T-helper 2 cell treated with Interferon-gamma antibody and Interleukin-4, amounts not matched to agents 5 μg/mL and 100 μg/mL, for 36 hours (primary cell): ENCODE data around the gene MRPS26.
"Not testable (repeated sequence)": the region's sequence is repeated elsewhere in the genome, so short reads cannot be mapped to it uniquely, and the experiment has no call there.

ENCODE experiments used
- DNase-seq: peaks from one replicate; pipeline ENCODE4 v3.0.0; 2021; ENCODE audit warnings: low spot score
- H3K27ac Mint-ChIP-seq: one replicate; pipeline ENCODE4 v1.8.0; 2021; ENCODE audit warnings: mild to moderate bottlenecking, mixed read lengths
- H3K27me3 Mint-ChIP-seq: one replicate; pipeline ENCODE4 v1.8.0; 2021; ENCODE audit warnings: low read depth, mixed read lengths
- H3K36me3 Mint-ChIP-seq: one replicate; pipeline ENCODE4 v1.8.0; 2021; ENCODE audit warnings: low read depth, mixed read lengths
- H3K4me1 Mint-ChIP-seq: one replicate; pipeline ENCODE4 v1.8.0; 2021; ENCODE audit warnings: low read depth, mixed read lengths
- H3K4me3 Mint-ChIP-seq: one replicate; pipeline ENCODE4 v1.8.0; 2022; ENCODE audit warnings: mild to moderate bottlenecking, moderate library complexity, mixed read lengths
- H3K9me3 Mint-ChIP-seq: one replicate; pipeline ENCODE4 v1.8.0; 2021; ENCODE audit warnings: mixed read lengths

The MRPS26 gene

DNA sequence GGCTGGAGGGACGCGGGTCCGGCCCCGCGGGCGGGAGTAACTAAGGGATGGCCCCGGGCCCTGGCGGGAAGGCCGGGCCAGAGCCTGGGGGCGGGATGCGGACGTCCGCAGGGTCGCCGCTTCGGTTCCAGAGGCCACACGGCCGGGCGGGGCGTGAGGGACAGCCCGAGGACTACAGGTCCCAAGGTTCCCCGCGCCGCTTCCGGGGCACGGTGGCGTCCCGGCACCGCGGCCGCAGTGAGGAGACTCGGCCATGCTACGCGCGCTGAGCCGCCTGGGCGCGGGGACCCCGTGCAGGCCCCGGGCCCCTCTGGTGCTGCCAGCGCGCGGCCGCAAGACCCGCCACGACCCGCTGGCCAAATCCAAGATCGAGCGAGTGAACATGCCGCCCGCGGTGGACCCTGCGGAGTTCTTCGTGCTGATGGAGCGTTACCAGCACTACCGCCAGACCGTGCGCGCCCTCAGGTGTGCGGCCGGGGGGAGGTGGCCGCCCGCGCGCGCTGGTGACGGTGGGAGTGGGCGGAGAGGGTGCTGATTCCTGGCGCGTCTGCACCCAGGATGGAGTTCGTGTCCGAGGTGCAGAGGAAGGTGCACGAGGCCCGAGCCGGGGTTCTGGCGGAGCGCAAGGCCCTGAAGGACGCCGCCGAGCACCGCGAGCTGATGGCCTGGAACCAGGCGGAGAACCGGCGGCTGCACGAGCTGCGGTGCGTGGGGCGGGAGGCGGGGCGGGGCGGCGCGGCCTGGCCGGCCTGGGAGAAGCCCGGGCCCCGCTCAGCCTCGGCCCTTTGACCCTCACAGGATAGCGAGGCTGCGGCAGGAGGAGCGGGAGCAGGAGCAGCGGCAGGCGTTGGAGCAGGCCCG lies at the start of gene MRPS26:
TSS of gene MRPS26 (plus strand) at position 237 of the 861 bp plus-strand sequence. CDS start at position 254, 17 bp downstream.
- H3K36me3 Mint-ChIP-seq, result peaks cover 28% of the 10 kb centered on the region
- no peaks in the 10 kb centered on the region for H3K27me3 Mint-ChIP-seq
- peaks cover 22% of the 10 kb centered on the region for H3K4me1 Mint-ChIP-seq
- H3K27ac Mint-ChIP-seq, result peak within 1 kb of the TSS; percentile 70
- DNase-seq, result peak; percentile 90
- H3K9me3 Mint-ChIP-seq, result no peaks in the 10 kb centered on the region
- peak within 1 kb of the TSS; percentile 95 for H3K4me3 Mint-ChIP-seq

DNA sequence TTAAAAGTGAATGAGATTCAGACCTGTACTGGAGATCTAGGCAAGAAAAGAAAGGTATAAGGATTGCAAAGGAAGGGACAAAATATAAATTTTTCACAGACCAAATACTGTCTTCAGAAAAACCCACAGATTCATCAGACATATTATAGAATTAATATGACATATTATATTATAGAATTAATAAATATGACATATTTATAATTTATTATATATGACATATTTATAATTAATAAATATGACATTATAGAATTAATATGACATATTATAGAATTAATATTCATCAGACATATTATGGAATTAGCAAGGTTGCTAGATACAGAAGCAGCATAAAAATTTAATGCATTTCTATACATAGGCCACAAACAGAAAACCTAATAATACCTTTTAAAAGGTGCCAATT lies 47.1 kb upstream of the MRPS26 start:
- Mint-ChIP-seq H3K9me3 (no peaks in the 10 kb centered on the region), H3K36me3 (peaks cover 32% of the 10 kb centered on the region), H3K4me1 (peaks cover 4% of the 10 kb centered on the region), H3K27me3 (no peaks in the 10 kb centered on the region), H3K4me3 (no peak overlapping the region), H3K27ac (no peak overlapping the region)
- no peak for DNase-seq

- H3K27me3 Mint-ChIP-seq, result no peaks in the 10 kb centered on the region
- H3K27ac Mint-ChIP-seq, result no peak overlapping the region
- no peak for DNase-seq
- H3K4me1 Mint-ChIP-seq, result peaks cover 2% of the 10 kb centered on the region
- no peak overlapping the region for H3K4me3 Mint-ChIP-seq
- peaks cover 21% of the 10 kb centered on the region for H3K36me3 Mint-ChIP-seq
- H3K9me3 Mint-ChIP-seq, result no peaks in the 10 kb centered on the region
Observed at GRCh38 chr20:3000852-3001523, 44.9 kb upstream of the MRPS26 start.

DNA sequence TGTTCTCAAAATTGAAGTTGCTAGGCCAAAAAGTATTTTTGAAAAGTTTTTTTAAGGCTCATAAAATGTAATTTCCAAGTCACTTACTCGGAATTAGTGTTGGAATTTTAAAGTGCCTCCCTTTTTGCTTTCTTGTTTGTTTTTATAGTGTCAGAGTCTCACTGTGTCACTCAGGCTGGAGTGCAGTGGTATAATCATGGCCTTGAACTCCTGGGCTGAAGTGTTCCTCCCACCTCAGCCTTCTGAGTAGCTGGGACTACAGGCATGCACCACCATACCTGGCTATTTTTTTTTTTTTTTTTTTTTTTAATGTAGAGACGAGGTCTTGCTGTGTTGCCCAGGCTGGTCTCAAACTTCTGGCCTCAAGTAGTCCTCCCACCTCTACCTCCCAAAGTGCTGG lies 42.4 kb upstream of the MRPS26 start:
- Mint-ChIP-seq H3K9me3 (no peaks in the 10 kb centered on the region), H3K27ac (no peak overlapping the region), H3K27me3 (no peaks in the 10 kb centered on the region), H3K4me3 (no peak overlapping the region), H3K36me3 (peaks cover 23% of the 10 kb centered on the region), H3K4me1 (peaks cover 4% of the 10 kb centered on the region)
- DNase-seq, result no peak

DNA sequence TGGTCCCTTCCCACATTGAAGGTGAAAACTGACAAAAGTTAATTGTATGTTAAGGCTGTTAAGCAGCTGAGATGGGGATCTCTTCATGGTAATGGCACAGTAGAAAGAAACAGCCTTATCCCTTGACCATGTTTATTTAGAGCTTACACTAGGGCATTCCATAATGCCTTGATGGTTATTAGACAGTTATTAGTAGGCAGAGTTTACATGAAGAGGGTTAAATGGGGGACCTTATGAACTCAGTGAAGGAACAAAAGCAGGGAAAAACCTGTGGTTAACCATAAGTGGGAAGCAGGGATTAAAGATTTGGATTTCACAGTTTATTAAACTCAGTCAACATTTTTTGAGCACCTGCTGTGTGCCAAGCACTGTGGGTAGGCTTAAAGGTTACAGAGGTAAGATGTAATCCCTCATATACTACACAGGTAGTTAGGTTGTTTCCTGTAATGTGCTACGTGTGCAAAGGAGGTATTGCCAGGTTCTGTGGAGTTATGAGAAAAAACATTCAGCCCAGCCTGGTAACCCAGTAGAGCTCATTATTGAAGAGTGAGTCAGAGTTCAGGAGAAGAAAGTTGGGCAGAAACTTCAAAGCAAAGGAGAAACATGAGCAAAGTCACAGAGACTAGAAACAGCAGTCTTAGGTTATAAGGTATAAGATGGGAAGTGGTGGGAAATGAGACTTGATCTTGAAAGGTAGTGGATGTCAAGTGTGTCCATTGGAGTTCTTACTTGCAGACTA lies 34.7 kb upstream of the MRPS26 start:
- peak overlapping the region; percentile 73 for H3K27ac Mint-ChIP-seq
- H3K4me1 Mint-ChIP-seq, result peaks cover 42% of the 10 kb centered on the region
- DNase-seq, result peak; percentile 43
- no peaks in the 10 kb centered on the region for H3K27me3 Mint-ChIP-seq
- no peaks in the 10 kb centered on the region for H3K9me3 Mint-ChIP-seq
- peaks cover 44% of the 10 kb centered on the region for H3K36me3 Mint-ChIP-seq
- H3K4me3 Mint-ChIP-seq, result peak overlapping the region; percentile 8

- H3K27me3 Mint-ChIP-seq, result no peaks in the 10 kb centered on the region
- peaks cover 44% of the 10 kb centered on the region for H3K4me1 Mint-ChIP-seq
- H3K36me3 Mint-ChIP-seq, result peaks cover 45% of the 10 kb centered on the region
- peak; percentile 60 for DNase-seq
- H3K27ac Mint-ChIP-seq, result peak overlapping the region; percentile 73
- H3K4me3 Mint-ChIP-seq, result no peak overlapping the region
- no peaks in the 10 kb centered on the region for H3K9me3 Mint-ChIP-seq
Observed at GRCh38 chr20:3011752-3012151, 34.1 kb upstream of the MRPS26 start.

DNA sequence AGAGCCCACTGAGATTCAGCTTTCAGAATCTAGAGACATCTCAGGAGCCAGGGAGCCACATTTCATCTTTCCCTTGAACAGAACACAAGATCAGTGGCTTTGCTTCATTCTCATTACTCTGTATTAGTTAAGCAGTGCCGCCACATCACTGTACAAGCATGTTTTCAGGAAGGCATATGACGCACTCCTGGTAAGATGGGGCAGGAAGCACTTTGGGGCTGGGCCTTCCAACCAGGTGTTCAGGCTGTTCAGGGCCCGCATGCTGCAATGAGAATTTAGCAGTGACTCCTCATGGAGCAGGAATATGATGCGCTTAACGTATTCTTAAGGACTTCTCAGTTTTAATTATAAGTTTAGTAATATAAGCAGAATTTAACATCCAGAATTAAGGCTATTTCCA lies 32.1 kb upstream of the MRPS26 start:
- Mint-ChIP-seq H3K27ac (peak overlapping the region; percentile 37), H3K9me3 (no peaks in the 10 kb centered on the region), H3K4me3 (no peak overlapping the region), H3K27me3 (no peaks in the 10 kb centered on the region), H3K36me3 (peaks cover 49% of the 10 kb centered on the region), H3K4me1 (peaks cover 42% of the 10 kb centered on the region)
- DNase-seq, result no peak

GRCh38 chr20:3014179-3014578 lies 31.7 kb upstream of the MRPS26 start:
- Mint-ChIP-seq H3K9me3 (no peaks in the 10 kb centered on the region), H3K36me3 (peaks cover 45% of the 10 kb centered on the region), H3K4me1 (peaks cover 38% of the 10 kb centered on the region), H3K27ac (peak overlapping the region; percentile 43), H3K27me3 (no peaks in the 10 kb centered on the region), H3K4me3 (no peak overlapping the region)
- no peak for DNase-seq

DNA sequence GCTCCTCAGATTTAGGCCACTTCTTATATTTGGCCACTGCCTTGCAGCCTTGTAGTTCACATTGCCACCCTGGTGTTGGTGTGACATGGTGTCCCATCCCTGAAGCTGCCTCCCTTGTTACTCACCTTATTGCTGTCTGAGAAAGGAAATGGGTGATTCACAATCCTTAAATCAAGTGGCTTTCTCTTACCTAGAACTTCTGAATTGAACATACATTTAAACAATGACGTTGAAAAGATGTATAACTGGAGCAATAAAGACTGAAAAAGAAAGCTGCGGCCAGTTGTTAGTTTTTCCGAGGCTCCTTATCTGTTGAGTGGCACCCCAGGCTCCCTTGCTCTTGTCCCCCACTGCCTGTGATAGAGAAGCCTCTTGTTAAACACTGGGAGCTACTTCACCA lies 31.2 kb upstream of the MRPS26 start:
- DNase-seq, result peak; percentile 70

GRCh38 chr20:3015302-3015701 lies 30.6 kb upstream of the MRPS26 start:
- DNase-seq, H3K4me3 Mint-ChIP-seq, H3K27me3 Mint-ChIP-seq, H3K9me3 Mint-ChIP-seq: not testable (repeated sequence)
- H3K36me3 Mint-ChIP-seq, result peaks cover 37% of the 10 kb centered on the region
- peak overlapping the region; percentile 78 for H3K27ac Mint-ChIP-seq
- peaks cover 34% of the 10 kb centered on the region for H3K4me1 Mint-ChIP-seq

More for the DNA sequence above, 31.2 kb upstream of the MRPS26 start:
- Mint-ChIP-seq H3K4me1 (peaks cover 34% of the 10 kb centered on the region), H3K27me3 (no peaks in the 10 kb centered on the region), H3K9me3 (no peaks in the 10 kb centered on the region), H3K27ac (peak overlapping the region; percentile 78), H3K36me3 (peaks cover 40% of the 10 kb centered on the region), H3K4me3 (peak overlapping the region; percentile 39)

- Mint-ChIP-seq H3K4me3 (no peak overlapping the region), H3K4me1 (peaks cover 2% of the 10 kb centered on the region), H3K27me3 (no peaks in the 10 kb centered on the region), H3K9me3 (no peaks in the 10 kb centered on the region), H3K27ac (no peak overlapping the region), H3K36me3 (peaks cover 43% of the 10 kb centered on the region)
- DNase-seq, result no peak
Observed at GRCh38 chr20:3021327-3021726, 24.5 kb upstream of the MRPS26 start.

DNA sequence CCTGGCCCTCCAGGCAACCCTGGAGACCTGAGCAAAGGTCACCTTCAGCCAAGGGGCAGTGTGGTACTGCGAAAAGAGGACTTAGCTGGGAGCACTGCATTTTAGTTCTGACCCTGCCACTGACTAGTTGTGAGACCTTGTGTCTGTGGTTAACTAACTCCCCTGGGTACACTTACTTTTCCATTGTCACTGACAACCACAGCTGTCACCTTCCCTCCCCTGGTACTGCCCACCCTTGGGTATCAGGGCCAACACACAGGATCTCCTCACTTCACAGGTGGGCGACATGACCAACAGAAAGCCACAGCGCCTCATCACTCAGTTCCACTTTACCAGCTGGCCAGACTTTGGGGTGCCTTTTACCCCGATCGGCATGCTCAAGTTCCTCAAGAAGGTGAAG lies 24.1 kb upstream of the MRPS26 start:
- Mint-ChIP-seq H3K27me3 (no peaks in the 10 kb centered on the region), H3K27ac (no peak overlapping the region)

DNA sequence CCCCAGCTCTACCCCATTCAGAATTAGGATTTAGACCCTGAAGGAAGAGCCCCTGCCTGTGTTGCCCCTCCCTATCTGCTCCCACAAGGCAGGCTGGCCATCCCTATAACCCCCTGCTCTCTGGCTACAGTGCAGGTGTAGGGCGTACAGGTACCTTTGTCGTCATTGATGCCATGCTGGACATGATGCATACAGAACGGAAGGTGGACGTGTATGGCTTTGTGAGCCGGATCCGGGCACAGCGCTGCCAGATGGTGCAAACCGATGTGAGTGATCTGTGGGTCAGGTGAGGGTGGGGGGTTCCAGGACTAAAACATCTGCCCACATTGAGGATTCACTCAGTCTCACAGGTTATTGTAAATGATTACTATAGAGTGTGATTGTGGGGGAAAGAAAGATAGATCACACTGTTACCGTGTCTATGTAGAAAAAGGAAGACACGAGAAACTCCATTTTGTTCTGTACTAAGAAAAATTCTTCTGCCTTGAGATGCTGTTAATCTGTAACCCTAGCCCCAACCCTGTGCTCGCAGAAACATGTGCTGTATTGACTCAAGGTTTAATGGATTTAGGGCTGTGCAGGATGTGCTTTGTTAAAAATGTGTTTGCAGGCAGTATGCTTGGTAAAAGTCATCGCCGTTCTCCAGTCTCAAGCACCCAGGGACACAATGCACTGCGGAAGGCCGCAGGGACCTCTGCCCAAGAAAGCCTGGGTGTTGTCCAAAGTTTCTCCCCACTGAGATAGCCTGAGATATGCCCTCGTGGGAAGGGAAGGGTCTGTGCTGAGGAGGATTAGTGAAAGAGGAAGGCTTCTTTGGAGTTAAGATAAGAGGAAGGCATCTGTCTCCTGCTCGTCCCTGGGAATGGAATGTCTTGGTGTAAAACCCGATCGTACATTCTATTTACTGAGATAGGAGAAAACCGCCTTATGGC lies 23.0 kb upstream of the MRPS26 start:
- H3K4me3 Mint-ChIP-seq, DNase-seq, H3K9me3 Mint-ChIP-seq, H3K4me1 Mint-ChIP-seq, H3K27ac Mint-ChIP-seq, H3K27me3 Mint-ChIP-seq: not testable (repeated sequence)
- peaks cover 41% of the 10 kb centered on the region for H3K36me3 Mint-ChIP-seq

More for the DNA sequence above, 24.1 kb upstream of the MRPS26 start:
- no peak for DNase-seq
- Mint-ChIP-seq H3K36me3 (peaks cover 44% of the 10 kb centered on the region), H3K4me3 (no peak overlapping the region), H3K4me1 (peaks cover under 1% of the 10 kb centered on the region), H3K9me3 (no peaks in the 10 kb centered on the region)
